Measurements from ENCODE around the gene RBM4. TPM values are rescaled to one million over a fixed set of nuclear protein-coding genes. Genes with fewer than 3 reads are reported as not detected.

RBM4 gene
- total and polyA plus RNA-seq, 2 donors (not counting 1 experiment from before 2014, with no cell fraction given), result 105 to 161 TPM

DNA sequence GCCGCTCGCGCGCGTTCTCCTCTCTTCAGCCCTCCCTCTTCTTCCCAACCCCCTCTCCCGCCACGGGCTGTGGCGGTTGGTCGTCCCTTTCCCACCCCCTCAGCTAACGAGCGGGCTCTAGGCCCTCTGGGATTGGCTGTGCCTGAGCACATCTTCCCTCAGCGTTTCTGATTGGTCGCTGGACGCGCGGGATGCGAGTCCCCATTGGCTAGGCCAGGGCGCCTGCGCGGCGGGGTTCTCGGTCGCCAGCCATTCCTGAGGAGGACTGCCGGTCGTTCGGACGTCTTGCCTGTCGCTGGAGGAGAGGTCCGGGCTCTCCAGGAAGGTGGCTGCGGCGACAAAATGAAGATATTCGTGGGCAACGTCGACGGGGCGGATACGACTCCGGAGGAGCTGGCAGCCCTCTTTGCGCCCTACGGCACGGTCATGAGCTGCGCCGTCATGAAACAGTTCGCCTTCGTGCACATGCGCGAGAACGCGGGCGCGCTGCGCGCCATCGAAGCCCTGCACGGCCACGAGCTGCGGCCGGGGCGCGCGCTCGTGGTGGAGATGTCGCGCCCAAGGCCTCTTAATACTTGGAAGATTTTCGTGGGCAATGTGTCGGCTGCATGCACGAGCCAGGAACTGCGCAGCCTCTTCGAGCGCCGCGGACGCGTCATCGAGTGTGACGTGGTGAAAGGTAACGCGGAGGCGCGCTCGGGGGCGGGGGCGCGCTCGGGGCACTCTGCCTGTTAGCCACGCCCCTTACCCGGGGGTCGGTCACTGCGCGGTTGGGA, 21.9 kb upstream of the RBM4 start, which contains the start of gene RBM14:
Gene RBM14, plus strand, starts transcription at position 252 of the 776 bp plus-strand sequence. Its CDS starts 91 bp downstream, at position 343.
- Histone ChIP-seq H3K4me3 (replicated peaks in 1 of 4; ENCODE audit: control extremely low read depth in 1 of 4, insufficient read depth in 1 of 4, low read depth in 3 of 4, low read length in 4 of 4) (peak within 1 kb of the TSS; percentile 81 to 92 (median 86)), H2AFZ (ENCODE audit: low read length) (peak within 1 kb of the TSS; percentile 74), H3K4me1 (ENCODE audit: control insufficient read depth, extremely low read depth, insufficient read depth, low read length) (no peaks in the 10 kb centered on the region), H3K9ac (ENCODE audit: insufficient read depth, low read length) (peak within 1 kb of the TSS; percentile 96), H3K27me3 (ENCODE audit: control insufficient read depth, insufficient read depth, low read length) (no peaks in the 10 kb centered on the region), H4K20me1 (ENCODE audit: control insufficient read depth, extremely low read depth, insufficient read depth, low read length) (peaks cover 2% of the 10 kb centered on the region), H3K79me2 (ENCODE audit: control insufficient read depth, insufficient read depth, low read length) (peaks cover 50% of the 10 kb centered on the region), H3K27ac (ENCODE audit: insufficient read depth, low read length) (peak within 1 kb of the TSS; percentile 97), H3K4me2 (ENCODE audit: extremely low read depth, insufficient read depth, low read length) (peak within 1 kb of the TSS; percentile 97), H3K36me3 (ENCODE audit: control insufficient read depth, insufficient read depth, low read length) (no peaks in the 10 kb centered on the region), H3K9me3 (ENCODE audit: control insufficient read depth, insufficient read depth, low read depth, low read length) (no peaks in the 10 kb centered on the region)
- TF ChIP-seq, protein P1, sequence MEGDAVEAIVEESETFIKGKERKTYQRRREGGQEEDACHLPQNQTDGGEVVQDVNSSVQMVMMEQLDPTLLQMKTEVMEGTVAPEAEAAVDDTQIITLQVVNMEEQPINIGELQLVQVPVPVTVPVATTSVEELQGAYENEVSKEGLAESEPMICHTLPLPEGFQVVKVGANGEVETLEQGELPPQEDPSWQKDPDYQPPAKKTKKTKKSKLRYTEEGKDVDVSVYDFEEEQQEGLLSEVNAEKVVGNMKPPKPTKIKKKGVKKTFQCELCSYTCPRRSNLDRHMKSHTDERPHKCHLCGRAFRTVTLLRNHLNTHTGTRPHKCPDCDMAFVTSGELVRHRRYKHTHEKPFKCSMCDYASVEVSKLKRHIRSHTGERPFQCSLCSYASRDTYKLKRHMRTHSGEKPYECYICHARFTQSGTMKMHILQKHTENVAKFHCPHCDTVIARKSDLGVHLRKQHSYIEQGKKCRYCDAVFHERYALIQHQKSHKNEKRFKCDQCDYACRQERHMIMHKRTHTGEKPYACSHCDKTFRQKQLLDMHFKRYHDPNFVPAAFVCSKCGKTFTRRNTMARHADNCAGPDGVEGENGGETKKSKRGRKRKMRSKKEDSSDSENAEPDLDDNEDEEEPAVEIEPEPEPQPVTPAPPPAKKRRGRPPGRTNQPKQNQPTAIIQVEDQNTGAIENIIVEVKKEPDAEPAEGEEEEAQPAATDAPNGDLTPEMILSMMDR (conservative IDR thresholded peaks at IDR 0.05 in 1 of 2, IDR thresholded peaks at IDR 0.05 in 1 of 2; ENCODE audit: low read depth in 1 of 2, low read length in 2 of 2), result no peak
- no peak for TF ChIP-seq EZH2 (IDR thresholded peaks at IDR 0.05; ENCODE audit: low read length, missing control alignments)
- DNase-seq (ENCODE audit: low read depth in 2 of 2), result peak; percentile 99

DNA sequence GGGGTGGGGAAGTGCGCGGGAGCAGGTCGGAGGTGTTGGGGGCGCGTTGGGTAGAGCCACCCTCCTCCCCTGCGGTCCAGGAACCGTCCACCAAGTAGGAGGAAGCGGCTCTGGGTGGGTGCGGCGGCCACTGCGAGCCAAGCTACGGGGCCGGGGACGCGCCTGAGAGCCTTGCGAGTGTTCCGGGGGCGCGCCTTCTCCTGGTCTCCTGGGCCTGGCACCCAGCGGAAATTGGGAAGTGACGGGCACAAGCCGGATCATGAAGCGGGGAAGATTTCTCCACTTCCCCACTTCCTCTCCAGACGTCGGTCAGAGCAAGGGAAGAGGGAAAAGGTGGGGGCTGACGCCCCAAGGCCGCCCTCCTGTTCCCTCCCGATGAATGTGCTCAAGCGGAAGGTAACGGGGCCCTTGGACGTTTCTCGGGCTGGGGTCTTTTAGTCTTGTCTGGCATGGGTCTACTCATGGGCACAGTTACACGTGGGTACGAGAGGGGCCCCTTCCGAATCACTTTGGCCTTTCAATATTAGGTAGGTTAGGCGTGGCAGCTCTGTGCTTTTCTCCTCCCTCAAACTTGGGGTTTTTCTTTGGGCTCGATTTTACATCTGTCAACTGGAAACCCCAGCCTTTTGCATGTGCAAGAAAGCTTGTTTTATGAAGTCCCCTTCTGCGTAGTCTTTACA, 21.2 kb upstream of the RBM4 start:
- Histone ChIP-seq H3K9me3 (ENCODE audit: control insufficient read depth, insufficient read depth, low read depth, low read length) (no peaks in the 10 kb centered on the region), H3K27ac (ENCODE audit: insufficient read depth, low read length) (peak overlapping the region; percentile 97), H3K4me3 (replicated peaks in 1 of 4; ENCODE audit: control extremely low read depth in 1 of 4, insufficient read depth in 1 of 4, low read depth in 3 of 4, low read length in 4 of 4) (peak overlapping the region; percentile 81 to 92 (median 86)), H3K27me3 (ENCODE audit: control insufficient read depth, insufficient read depth, low read length) (no peaks in the 10 kb centered on the region), H3K4me2 (ENCODE audit: extremely low read depth, insufficient read depth, low read length) (peak overlapping the region; percentile 97), H4K20me1 (ENCODE audit: control insufficient read depth, extremely low read depth, insufficient read depth, low read length) (peaks cover 2% of the 10 kb centered on the region), H3K9ac (ENCODE audit: insufficient read depth, low read length) (peak overlapping the region; percentile 96), H2AFZ (ENCODE audit: low read length) (no peak overlapping the region), H3K79me2 (ENCODE audit: control insufficient read depth, insufficient read depth, low read length) (peaks cover 57% of the 10 kb centered on the region), H3K4me1 (ENCODE audit: control insufficient read depth, extremely low read depth, insufficient read depth, low read length) (no peaks in the 10 kb centered on the region), H3K36me3 (ENCODE audit: control insufficient read depth, insufficient read depth, low read length) (no peaks in the 10 kb centered on the region)
- DNase-seq (ENCODE audit: low read depth in 2 of 2), result peak in 1 of 2 donors; percentile 62
- no peak for TF ChIP-seq EZH2 (IDR thresholded peaks at IDR 0.05; ENCODE audit: low read length, missing control alignments)
- TF ChIP-seq, protein P1 (conservative IDR thresholded peaks at IDR 0.05 in 1 of 2, IDR thresholded peaks at IDR 0.05 in 1 of 2; ENCODE audit: low read depth in 1 of 2, low read length in 2 of 2), result no peak

DNA sequence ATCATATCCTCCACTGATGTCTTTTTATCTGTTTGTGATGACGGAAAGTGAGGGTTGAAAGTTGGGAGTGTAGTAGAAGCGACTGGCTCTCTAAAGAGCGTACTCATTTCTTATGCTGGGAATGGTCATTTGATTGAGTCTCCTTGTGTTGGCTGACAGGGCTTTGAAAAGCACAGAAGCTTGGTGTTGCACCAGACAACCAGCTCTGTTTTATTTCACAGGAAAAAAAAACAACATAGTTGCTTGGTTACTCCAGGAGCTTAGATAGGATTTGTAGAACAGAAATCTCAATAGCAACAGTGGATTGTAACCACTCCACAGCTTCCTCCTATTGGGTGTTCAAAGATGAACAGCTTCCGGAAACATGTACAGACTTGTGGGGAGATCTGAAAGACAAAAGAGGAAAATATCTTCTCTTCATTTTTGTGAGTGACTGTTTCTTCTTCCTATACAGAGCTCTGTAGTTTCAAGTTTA, 19.4 kb upstream of the RBM4 start:
- H3K27ac ChIP-seq (ENCODE audit: insufficient read depth, low read length), result peak overlapping the region; percentile 97
- no peaks in the 10 kb centered on the region for H3K4me1 ChIP-seq (ENCODE audit: control insufficient read depth, extremely low read depth, insufficient read depth, low read length)
- peak overlapping the region; percentile 81 to 92 (median 86) for H3K4me3 ChIP-seq (replicated peaks in 1 of 4; ENCODE audit: control extremely low read depth in 1 of 4, insufficient read depth in 1 of 4, low read depth in 3 of 4, low read length in 4 of 4)
- TF ChIP-seq, protein P1 (conservative IDR thresholded peaks at IDR 0.05 in 1 of 2, IDR thresholded peaks at IDR 0.05 in 1 of 2; ENCODE audit: low read depth in 1 of 2, low read length in 2 of 2), result no peak
- TF ChIP-seq EZH2 (IDR thresholded peaks at IDR 0.05; ENCODE audit: low read length, missing control alignments), result no peak
- peaks cover 76% of the 10 kb centered on the region for H3K79me2 ChIP-seq (ENCODE audit: control insufficient read depth, insufficient read depth, low read length)
- no peaks in the 10 kb centered on the region for H3K27me3 ChIP-seq (ENCODE audit: control insufficient read depth, insufficient read depth, low read length)
- peaks cover 2% of the 10 kb centered on the region for H4K20me1 ChIP-seq (ENCODE audit: control insufficient read depth, extremely low read depth, insufficient read depth, low read length)
- peak overlapping the region; percentile 97 for H3K4me2 ChIP-seq (ENCODE audit: extremely low read depth, insufficient read depth, low read length)
- peak; percentile 54 to 75 for DNase-seq (ENCODE audit: low read depth in 2 of 2)
- no peak overlapping the region for H3K9ac ChIP-seq (ENCODE audit: insufficient read depth, low read length)
- no peaks in the 10 kb centered on the region for H3K9me3 ChIP-seq (ENCODE audit: control insufficient read depth, insufficient read depth, low read depth, low read length)
- peaks cover 7% of the 10 kb centered on the region for H3K36me3 ChIP-seq (ENCODE audit: control insufficient read depth, insufficient read depth, low read length)
- H2AFZ ChIP-seq (ENCODE audit: low read length), result no peak overlapping the region
